Suprapubic skin (tissue), 4 donors: ENCODE data around the gene TRPM2. TPM values are rescaled to one million over a fixed set of nuclear protein-coding genes. Genes with fewer than 3 reads are reported as not detected.
"Not testable (repeated sequence)": the region's sequence is repeated elsewhere in the genome, so short reads cannot be mapped to it uniquely, and the experiment has no call there.

Source experiments
- DNase-seq, 2 donors: peaks; one replicate each; pipeline ENCODE4 v3.0.0-alpha.2; 2019; ENCODE audit warnings: low spot score in 2 of 2
- H3K27ac ChIP-seq: fragments of 200-600 bp; sonication (generic); one replicate; pipeline ENCODE4 v1.5.1; 2019
- H3K27me3 ChIP-seq: fragments of 200-600 bp; sonication (generic); one replicate; pipeline ENCODE4 v1.5.1; 2019
- H3K36me3 ChIP-seq: fragments of 200-600 bp; sonication (generic); one replicate; pipeline ENCODE4 v1.5.1; 2019
- H3K4me1 ChIP-seq: fragments of 200-600 bp; sonication (generic); one replicate; pipeline ENCODE4 v1.5.1; 2019
- H3K4me3 ChIP-seq: fragments of 200-600 bp; sonication (generic); one replicate; pipeline ENCODE4 v1.5.1; 2019; ENCODE audit warnings: mild to moderate bottlenecking
- H3K9me3 ChIP-seq: fragments of 200-600 bp; sonication (generic); one replicate; pipeline ENCODE4 v1.5.1; 2019
- EP300 ChIP-seq: sonication (generic); formaldehyde crosslinking; IDR thresholded peaks from one replicate; pipeline ENCODE4 v1.6.1; 2017; ENCODE audit warnings: antibody characterized with exemption
- POLR2A ChIP-seq, 2 donors: fragments of 450-650 bp; IDR thresholded peaks; one replicate each; pipeline ENCODE4 v1.6.1; 2017; ENCODE audit warnings: antibody characterized with exemption in 2 of 2, mild to moderate bottlenecking in 2 of 2, moderate library complexity in 2 of 2
- POLR2AphosphoS5 ChIP-seq, 3 donors: sonication (generic); formaldehyde crosslinking; IDR thresholded peaks; one replicate each; pipeline ENCODE4 v1.6.1; 2017; ENCODE audit warnings: antibody characterized with exemption in 3 of 3
- WGBS: methylation state at CpG from one replicate; pipeline ENCODE4 v1.1.5; 2018; 5-methylcytosine and 5-hydroxymethylcytosine counted together
- total RNA-seq, 4 donors: library from RNA; depleted of rRNA; stranded (reverse); fragments of >200 nt; gene quantifications; one replicate each; pipeline ENCODE4 v1.1.0, GENCODE V29; 2016
- TF ChIP-seq, protein P1 (sequence below), 2 donors: fragments of 200-600 bp in 1 of 2; fragments of 450-650 bp in 1 of 2; sonication (generic) in 1 of 2; IDR thresholded peaks; one replicate each; pipeline ENCODE4 v1.5.1; 2016 to 2019; ENCODE audit warnings: antibody characterized with exemption in 2 of 2, mild to moderate bottlenecking in 1 of 2, moderate library complexity in 1 of 2

The TRPM2 gene
- total RNA-seq, 4 donors from 2014 or later: 2.5 to 4.2 (median 3.2) TPM

DNA sequence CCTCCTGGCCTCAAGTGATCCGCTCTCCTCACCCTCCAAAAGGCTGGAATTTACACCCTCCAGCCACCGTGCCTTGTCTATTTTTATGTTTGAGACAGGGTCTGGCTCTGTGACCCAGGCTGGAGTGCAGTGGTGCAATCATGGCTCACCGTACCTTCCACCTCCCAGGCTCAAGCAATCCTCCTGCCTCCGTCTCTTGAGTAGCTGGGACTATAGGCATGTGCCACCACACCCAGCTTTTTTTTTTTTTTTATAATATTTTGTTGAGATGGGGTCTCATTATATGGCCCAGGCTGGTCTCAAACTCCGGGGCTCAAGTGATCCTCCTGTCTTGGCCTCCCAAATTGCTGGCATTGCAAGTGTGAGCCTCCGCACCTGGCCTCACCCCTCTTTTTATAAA lies 38.8 kb downstream of the TRPM2 start:
- Histone ChIP-seq H3K27ac (no peak overlapping the region), H3K9me3 (no peaks in the 10 kb centered on the region), H3K4me3 (no peak overlapping the region), H3K27me3 (peaks cover 6% of the 10 kb centered on the region), H3K36me3 (no peaks in the 10 kb centered on the region), H3K4me1 (peaks cover 6% of the 10 kb centered on the region)
- TF ChIP-seq POLR2AphosphoS5 (IDR thresholded peaks at IDR 0.05) (no peak), POLR2A (IDR thresholded peaks at IDR 0.05) (no peak), EP300 (no peak)
- TF ChIP-seq, protein P1, sequence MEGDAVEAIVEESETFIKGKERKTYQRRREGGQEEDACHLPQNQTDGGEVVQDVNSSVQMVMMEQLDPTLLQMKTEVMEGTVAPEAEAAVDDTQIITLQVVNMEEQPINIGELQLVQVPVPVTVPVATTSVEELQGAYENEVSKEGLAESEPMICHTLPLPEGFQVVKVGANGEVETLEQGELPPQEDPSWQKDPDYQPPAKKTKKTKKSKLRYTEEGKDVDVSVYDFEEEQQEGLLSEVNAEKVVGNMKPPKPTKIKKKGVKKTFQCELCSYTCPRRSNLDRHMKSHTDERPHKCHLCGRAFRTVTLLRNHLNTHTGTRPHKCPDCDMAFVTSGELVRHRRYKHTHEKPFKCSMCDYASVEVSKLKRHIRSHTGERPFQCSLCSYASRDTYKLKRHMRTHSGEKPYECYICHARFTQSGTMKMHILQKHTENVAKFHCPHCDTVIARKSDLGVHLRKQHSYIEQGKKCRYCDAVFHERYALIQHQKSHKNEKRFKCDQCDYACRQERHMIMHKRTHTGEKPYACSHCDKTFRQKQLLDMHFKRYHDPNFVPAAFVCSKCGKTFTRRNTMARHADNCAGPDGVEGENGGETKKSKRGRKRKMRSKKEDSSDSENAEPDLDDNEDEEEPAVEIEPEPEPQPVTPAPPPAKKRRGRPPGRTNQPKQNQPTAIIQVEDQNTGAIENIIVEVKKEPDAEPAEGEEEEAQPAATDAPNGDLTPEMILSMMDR (IDR thresholded peaks at IDR 0.05): no peak
- 85% methylated on average over 6 of the region's 6 CpGs for WGBS
- DNase-seq: no peak

DNA sequence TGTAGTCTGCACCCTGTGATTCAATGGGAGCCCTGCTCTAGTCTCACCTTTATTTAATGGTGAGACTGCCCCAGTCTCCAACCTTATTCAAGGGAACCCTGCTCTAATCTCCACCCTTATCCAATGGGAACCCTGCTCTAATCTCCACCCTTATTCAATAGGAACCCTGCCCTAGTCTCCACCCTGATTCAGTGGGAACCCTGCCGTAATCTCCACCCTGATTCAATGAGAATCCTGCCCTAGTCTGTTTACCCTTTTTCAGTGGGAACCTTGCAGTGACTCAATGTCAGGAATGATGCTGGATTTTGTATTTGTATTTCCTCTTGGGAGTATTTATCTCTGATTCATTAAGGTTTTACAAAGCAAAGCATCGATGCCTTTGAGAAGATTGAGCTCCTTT lies 39.5 kb downstream of the TRPM2 start:
- no peak for DNase-seq
- no peaks in the 10 kb centered on the region for H3K9me3 ChIP-seq
- no peak for TF ChIP-seq POLR2A (IDR thresholded peaks at IDR 0.05)
- no peak for TF ChIP-seq EP300
- TF ChIP-seq, protein P1 (IDR thresholded peaks at IDR 0.05): no peak
- H3K27ac ChIP-seq: no peak overlapping the region
- peaks cover 6% of the 10 kb centered on the region for H3K27me3 ChIP-seq
- H3K4me3 ChIP-seq: no peak overlapping the region
- H3K36me3 ChIP-seq: no peaks in the 10 kb centered on the region
- 52% methylated on average over 2 of the region's 2 CpGs for WGBS
- peaks cover 6% of the 10 kb centered on the region for H3K4me1 ChIP-seq

DNA sequence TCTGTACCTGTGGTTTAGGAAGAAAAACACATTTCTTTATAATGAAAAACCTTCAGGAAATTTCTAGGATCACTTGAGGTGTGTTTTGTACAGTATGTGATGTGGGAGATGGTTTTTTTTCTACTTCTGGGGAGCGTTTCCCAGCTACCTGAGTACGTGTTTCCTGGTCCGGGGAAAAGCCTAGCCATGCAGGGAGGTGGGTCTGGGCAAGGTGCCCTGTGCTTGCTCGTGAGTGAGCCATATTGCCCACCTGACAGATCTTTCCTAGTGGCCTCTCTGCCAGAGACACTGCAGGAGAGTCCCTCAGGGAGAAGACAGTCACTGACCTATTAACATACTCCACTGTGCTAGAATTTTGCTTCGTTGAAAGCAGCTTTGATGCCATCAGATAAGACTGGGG lies 41.3 kb downstream of the TRPM2 start:
- no peak for TF ChIP-seq POLR2AphosphoS5 (IDR thresholded peaks at IDR 0.05)
- TF ChIP-seq POLR2A (IDR thresholded peaks at IDR 0.05): no peak
- TF ChIP-seq, protein P1 (IDR thresholded peaks at IDR 0.05): no peak
- no peak for TF ChIP-seq EP300
- peaks cover 6% of the 10 kb centered on the region for H3K27me3 ChIP-seq
- whole genome bisulfite sequencing: 51% methylated on average over 5 of the region's 5 CpGs

DNA sequence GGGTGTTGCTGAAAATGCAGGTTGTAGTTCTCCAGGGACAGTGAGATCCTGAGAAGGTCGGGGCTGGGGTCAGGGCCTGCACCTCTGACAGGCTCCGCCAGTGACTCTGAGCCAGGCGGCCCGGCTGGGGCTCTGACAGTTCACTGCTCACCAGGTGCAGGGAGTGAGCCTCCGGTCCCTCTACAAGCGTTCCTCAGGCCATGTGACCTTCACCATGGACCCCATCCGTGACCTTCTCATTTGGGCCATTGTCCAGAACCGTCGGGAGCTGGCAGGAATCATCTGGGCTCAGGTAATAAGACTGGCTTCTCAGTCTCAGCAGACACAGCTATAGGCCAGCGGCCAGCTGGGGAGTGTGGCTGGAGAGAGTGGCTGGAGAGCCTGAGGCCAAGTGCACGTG lies 41.8 kb downstream of the TRPM2 start:
- Histone ChIP-seq H3K27me3 (peaks cover 6% of the 10 kb centered on the region), H3K36me3 (no peaks in the 10 kb centered on the region), H3K27ac (no peak overlapping the region), H3K4me3 (no peak overlapping the region), H3K4me1 (peaks cover 6% of the 10 kb centered on the region), H3K9me3 (no peaks in the 10 kb centered on the region)
- no peak for DNase-seq
- TF ChIP-seq POLR2AphosphoS5 (IDR thresholded peaks at IDR 0.05) (no peak), EP300 (no peak), POLR2A (IDR thresholded peaks at IDR 0.05) (no peak)
- TF ChIP-seq, protein P1 (IDR thresholded peaks at IDR 0.05): no peak
- WGBS: 46% methylated on average over 9 of the region's 11 CpGs

More for the DNA sequence above, 41.3 kb downstream of the TRPM2 start:
- no peak for DNase-seq
- Histone ChIP-seq H3K4me1 (peaks cover 6% of the 10 kb centered on the region), H3K27ac (no peak overlapping the region), H3K36me3 (no peaks in the 10 kb centered on the region), H3K4me3 (no peak overlapping the region), H3K9me3 (no peaks in the 10 kb centered on the region)

DNA sequence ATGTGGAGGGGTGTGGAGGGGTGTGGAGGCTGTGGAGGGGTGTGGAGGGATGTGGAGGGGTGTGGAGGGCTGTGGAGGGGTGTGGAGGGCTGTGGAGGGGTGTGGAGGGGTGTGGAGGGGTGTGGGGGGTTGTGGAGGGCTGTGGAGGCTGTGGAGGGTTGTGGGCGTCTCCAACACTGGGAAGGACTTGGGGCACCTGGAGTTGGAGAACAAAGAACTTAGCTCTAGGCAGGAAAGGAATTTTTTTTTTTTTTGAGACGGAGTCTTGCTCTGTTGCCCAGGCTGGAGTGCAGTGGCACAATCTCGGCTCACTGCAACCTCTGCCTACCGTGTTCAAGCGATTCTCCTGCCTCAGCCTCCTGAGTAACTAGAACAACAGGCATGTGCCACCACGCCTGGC lies 43.4 kb downstream of the TRPM2 start:
- H3K36me3 ChIP-seq, DNase-seq, H3K27ac ChIP-seq, H3K27me3 ChIP-seq, H3K4me1 ChIP-seq, H3K4me3 ChIP-seq, H3K9me3 ChIP-seq: not testable (repeated sequence)
- WGBS: 78% methylated on average over 6 of the region's 6 CpGs

DNA sequence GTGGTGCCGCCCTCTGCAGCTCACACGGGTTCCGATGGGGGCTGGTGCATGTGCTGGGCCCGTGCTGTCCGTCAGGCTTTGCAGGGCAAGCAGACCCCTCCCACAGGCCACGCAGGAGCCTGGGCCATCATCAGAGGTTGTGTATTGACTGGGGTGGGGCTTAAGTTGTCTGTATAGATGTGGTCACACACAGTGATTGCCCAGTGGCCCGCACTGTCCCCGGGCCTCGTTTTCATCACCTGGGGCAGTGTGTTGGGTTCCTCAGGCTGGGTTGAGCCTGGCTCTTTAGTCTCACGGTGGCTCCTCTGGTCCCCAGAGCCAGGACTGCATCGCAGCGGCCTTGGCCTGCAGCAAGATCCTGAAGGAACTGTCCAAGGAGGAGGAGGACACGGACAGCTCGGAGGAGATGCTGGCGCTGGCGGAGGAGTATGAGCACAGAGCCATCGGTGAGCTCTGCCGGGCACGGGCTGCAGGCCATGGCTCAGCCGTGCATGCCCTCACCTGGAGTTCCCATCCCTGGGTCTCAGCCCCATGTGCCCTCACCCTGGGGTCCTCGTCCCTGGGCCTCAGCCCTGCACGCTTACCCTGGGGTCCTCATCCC lies 44.1 kb downstream of the TRPM2 start:
- H3K27me3 ChIP-seq: peaks cover under 1% of the 10 kb centered on the region
- no peaks in the 10 kb centered on the region for H3K36me3 ChIP-seq
- no peak overlapping the region for H3K27ac ChIP-seq
- no peak for DNase-seq
- no peaks in the 10 kb centered on the region for H3K9me3 ChIP-seq
- no peak overlapping the region for H3K4me3 ChIP-seq
- no peak for TF ChIP-seq EP300
- TF ChIP-seq, protein P1 (IDR thresholded peaks at IDR 0.05): no peak
- no peak for TF ChIP-seq POLR2A (IDR thresholded peaks at IDR 0.05)
- TF ChIP-seq POLR2AphosphoS5 (IDR thresholded peaks at IDR 0.05): no peak
- 90% methylated on average over 17 of the region's 22 CpGs for WGBS
- peaks cover 6% of the 10 kb centered on the region for H3K4me1 ChIP-seq
